Measurements from ENCODE around the gene TMEM107.

The TMEM107 gene

DNA sequence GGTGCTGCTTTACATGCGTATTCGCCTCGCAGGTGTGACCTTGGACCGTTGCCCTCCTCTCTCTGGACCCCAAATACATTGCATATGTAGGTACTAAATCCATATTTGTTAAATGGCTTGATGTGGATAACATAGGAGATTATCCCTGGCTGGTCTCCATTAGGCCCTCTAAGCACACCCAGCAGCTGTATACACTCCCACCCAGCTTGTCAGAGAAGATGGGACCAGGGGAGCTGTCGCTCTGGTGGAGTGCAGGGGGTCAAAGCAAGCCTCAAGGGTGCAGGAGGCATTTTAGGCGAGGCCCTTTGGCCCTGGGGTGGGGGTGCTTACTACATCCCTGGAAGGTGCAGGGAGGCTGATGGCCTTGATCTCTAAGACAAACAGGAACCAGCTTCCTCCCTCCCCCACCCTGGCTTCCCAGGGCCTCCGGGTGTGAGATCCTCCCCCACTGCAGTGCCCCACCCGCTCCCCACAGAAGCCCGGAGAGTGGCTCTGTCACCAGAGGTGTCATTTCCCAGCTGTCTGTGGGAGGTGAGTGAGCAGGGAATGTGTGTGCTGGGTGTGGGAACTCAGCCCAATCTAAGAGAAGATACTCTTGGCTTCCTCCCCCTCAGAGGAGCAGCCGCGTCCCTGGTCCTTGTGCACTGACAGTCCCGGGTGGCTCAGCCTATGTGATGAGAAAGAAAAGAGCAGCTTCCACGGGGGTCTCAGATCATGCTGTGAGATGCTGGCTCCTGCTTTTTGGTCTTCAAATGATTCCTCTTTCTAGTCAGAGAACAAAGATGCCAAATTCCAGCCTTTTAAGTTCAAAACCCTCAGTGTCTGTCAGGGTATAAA lies 12.0 kb downstream of the TMEM107 start:
- H3K4me3 ChIP-seq (ENCODE audit: low read depth, low read length), result no peak overlapping the region
- TF ChIP-seq CTCF (IDR thresholded peaks at IDR 0.05; ENCODE audit: control insufficient read depth, extremely low read depth, insufficient read depth), result no peak
- no peak for DNase-seq (ENCODE audit: low read depth)

- no peak for TF ChIP-seq CTCF (IDR thresholded peaks at IDR 0.05; ENCODE audit: control insufficient read depth, extremely low read depth, insufficient read depth)
- H3K4me3 ChIP-seq (ENCODE audit: low read depth, low read length), result peak overlapping the region; percentile 96
- no peak for DNase-seq (ENCODE audit: low read depth)
Observed at GRCh38 chr17:8162997-8163977, 12.9 kb downstream of the TMEM107 start.

GRCh38 chr17:8162233-8162996 lies 13.8 kb downstream of the TMEM107 start, which contains the start of gene VAMP2:
VAMP2 (minus strand) TSS chr17:8162948; CDS start chr17:8162879, 69 bp downstream.
- no peak for DNase-seq (ENCODE audit: low read depth)
- H3K4me3 ChIP-seq (ENCODE audit: low read depth, low read length), result peak within 1 kb of the TSS; percentile 96
- TF ChIP-seq CTCF (IDR thresholded peaks at IDR 0.05; ENCODE audit: control insufficient read depth, extremely low read depth, insufficient read depth), result no peak

DNA sequence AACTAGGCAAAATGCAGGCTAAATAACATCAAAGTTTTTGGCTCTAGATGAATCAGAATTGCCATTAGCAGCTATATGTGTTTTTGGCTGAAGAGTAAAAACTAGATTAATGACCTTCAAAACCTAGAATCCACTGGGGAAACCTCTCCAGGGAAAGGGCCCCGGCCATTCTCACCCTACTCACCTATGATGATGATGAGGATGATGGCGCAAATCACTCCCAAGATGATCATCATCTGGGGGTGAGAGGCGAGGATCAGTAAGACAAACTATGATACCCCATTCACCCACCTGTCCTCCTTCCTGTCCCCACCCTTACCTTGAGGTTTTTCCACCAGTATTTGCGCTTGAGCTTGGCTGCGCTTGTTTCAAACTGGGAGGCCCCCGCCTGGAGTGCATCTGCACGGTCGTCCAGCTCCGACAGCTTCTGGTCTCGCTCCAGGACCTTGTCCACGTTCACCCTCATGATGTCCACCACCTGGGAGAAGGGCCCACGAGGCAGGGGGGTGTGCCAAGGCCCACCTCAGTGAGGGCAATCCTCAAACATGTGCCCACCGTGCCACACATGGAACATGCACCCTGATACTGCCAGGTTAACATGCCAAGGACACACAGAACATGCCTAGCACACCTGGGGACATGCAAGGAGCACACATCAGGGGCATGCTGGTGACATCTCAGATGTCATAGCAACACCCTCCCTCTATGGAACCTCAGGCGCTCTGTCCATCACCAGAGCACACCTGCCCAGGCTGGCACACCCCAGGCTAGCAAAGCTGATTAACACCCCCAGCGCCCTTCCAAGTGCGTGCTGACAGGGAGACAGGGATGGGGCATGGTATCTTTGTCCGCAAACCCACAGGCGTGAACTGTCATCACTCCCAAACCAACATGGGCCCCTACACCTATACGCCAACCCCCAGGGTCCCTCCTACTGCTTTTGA lies 14.6 kb downstream of the TMEM107 start:
- no peak for DNase-seq (ENCODE audit: low read depth)
- TF ChIP-seq CTCF (IDR thresholded peaks at IDR 0.05; ENCODE audit: control insufficient read depth, extremely low read depth, insufficient read depth), result no peak
- H3K4me3 ChIP-seq (ENCODE audit: low read depth, low read length), result peak overlapping the region; percentile 96

DNA sequence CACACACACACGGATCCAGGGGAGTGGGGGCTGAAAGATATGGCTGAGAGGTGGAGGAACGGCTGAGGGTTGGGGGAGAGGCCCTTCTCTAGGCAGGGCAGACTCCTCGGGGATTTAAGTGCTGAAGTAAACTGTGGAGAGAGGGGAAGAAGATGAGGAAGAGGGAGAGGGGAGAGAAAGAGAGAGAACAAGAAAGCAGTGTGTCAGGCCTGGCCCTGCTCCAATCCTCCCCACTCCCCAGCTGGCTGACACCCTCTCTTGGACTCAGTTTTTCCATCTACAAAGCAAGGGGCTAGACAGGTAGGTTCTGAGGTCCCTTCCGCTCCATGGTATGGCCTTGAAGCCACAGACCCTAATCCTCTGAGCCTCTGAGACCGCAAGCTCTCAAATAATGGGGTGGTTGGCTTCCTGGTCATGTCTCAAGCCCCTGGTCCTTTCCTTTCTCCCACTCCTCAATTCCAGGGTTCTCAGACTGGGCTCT lies 15.4 kb downstream of the TMEM107 start:
- DNase-seq (ENCODE audit: low read depth), result no peak
- no peak overlapping the region for H3K4me3 ChIP-seq (ENCODE audit: low read depth, low read length)
- TF ChIP-seq CTCF (IDR thresholded peaks at IDR 0.05; ENCODE audit: control insufficient read depth, extremely low read depth, insufficient read depth), result no peak
